Osteocyte (in vitro differentiated cells): ENCODE measurements around the gene ANXA5. TPM values are rescaled to one million over a fixed set of nuclear protein-coding genes. Genes with fewer than 3 reads are reported as not detected.
A peak's percentile ranks its signal among the peaks of the same experiment; 100 is the strongest.

Experiments used
- DNase-seq: peaks from one replicate; pipeline ENCODE4 v3.0.0; 2021; ENCODE audit warnings: mixed read lengths; ENCODE audit not compliant: unreplicated experiment; ENCODE audit errors: extremely low spot score
- H3K27ac Mint-ChIP-seq: one replicate; pipeline ENCODE4 v1.8.0; 2021; ENCODE audit warnings: mild to moderate bottlenecking, mixed read lengths; ENCODE audit not compliant: unreplicated experiment
- H3K27me3 Mint-ChIP-seq: one replicate; pipeline ENCODE4 v1.8.0; 2021; ENCODE audit warnings: mixed read lengths; ENCODE audit not compliant: unreplicated experiment
- H3K36me3 Mint-ChIP-seq: one replicate; pipeline ENCODE4 v1.8.0; 2021; ENCODE audit warnings: mixed read lengths; ENCODE audit not compliant: unreplicated experiment
- H3K4me1 Mint-ChIP-seq: one replicate; pipeline ENCODE4 v1.8.0; 2021; ENCODE audit warnings: mixed read lengths; ENCODE audit not compliant: unreplicated experiment
- H3K4me3 Mint-ChIP-seq: one replicate; pipeline ENCODE4 v1.8.0; 2021; ENCODE audit warnings: mild to moderate bottlenecking, moderate library complexity, mixed read lengths; ENCODE audit not compliant: unreplicated experiment
- H3K9me3 Mint-ChIP-seq: one replicate; pipeline ENCODE4 v1.8.0; 2021; ENCODE audit warnings: mixed read lengths; ENCODE audit not compliant: unreplicated experiment
- long read RNA-seq: library from polyadenylated mRNA; unstranded; transcript quantifications from one replicate; pipeline ENCODE4 v2.0.0, GENCODE V29; 2021
- total RNA-seq: library from RNA; stranded (reverse); gene quantifications from 2 replicates; pipeline ENCODE4 v1.2.1, GENCODE V29; 2021
- TF ChIP-seq, protein P1 (sequence below): fragments of 200-600 bp; sonication (generic); IDR thresholded peaks from 2 replicates; pipeline ENCODE4 v1.5.0; 2021; ENCODE audit warnings: antibody characterized with exemption, mild to moderate bottlenecking, moderate library complexity

ANXA5 gene
- 477 and 488 TPM in 2 replicates for total RNA-seq
- long read RNA-seq, transcript ANXA5-201 (13 exons, 1,762 nt), result major isoform, 5,953 of 6,195 reads
- long read RNA-seq, partial matches to known transcripts, result 90 of 6,195 reads
- long read RNA-seq, other reads (novel, unspliced or antisense), result 149 of 6,195 reads

DNA sequence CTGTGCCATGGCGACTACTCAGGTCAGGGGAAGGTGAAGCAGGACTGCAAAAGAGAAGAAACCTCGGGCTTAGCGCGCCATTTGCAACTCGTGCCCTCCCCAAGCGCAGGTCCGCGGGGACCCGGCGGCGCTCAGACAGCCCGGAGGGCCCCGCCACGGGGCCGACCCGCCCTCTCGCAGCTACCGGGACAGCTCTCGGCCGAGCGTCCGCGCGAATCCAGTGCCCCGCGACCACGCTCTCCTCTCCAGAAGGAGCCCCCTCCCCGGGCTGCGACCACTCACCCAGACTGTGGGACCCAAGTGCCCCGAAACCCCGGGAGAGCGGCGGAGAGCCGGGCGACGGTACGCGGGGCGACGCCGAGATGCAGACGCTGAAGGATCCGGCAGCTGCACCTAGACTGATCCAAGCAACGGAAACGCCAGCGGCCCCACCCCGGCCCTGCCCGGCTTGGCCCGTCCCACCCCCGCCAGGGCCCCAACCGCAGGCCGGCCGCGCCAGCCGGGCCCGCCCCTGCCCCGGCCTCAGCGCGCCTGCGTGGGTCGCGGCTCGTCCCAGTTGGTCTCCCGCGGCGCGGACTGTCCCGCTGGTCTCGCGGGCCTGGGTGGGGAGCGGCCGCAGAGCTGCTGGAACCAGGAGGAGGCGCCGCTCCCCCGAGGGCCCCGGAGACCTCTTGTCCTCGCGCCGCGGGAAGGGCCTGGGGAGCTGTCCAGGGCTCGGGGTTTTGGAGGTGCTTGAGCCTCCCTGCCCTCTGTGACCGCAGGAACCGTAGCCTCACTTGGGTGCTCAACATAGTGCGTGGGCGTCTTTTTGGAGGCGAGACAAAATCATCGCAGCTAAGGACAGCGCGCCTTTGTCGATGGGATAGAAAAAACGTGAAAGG, at the start of gene ANXA5:
ANXA5 (minus strand) TSS at position 400 of the 881 bp plus-strand sequence; CDS start at position 9, 391 bp downstream.
- TF ChIP-seq, protein P1, sequence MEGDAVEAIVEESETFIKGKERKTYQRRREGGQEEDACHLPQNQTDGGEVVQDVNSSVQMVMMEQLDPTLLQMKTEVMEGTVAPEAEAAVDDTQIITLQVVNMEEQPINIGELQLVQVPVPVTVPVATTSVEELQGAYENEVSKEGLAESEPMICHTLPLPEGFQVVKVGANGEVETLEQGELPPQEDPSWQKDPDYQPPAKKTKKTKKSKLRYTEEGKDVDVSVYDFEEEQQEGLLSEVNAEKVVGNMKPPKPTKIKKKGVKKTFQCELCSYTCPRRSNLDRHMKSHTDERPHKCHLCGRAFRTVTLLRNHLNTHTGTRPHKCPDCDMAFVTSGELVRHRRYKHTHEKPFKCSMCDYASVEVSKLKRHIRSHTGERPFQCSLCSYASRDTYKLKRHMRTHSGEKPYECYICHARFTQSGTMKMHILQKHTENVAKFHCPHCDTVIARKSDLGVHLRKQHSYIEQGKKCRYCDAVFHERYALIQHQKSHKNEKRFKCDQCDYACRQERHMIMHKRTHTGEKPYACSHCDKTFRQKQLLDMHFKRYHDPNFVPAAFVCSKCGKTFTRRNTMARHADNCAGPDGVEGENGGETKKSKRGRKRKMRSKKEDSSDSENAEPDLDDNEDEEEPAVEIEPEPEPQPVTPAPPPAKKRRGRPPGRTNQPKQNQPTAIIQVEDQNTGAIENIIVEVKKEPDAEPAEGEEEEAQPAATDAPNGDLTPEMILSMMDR, result peak; percentile 53
- H3K4me3 Mint-ChIP-seq, result peak within 1 kb of the TSS; percentile 100
- H3K27ac Mint-ChIP-seq, result peak within 1 kb of the TSS; percentile 100
- H3K27me3 Mint-ChIP-seq, result no peaks in the 10 kb centered on the region
- peaks cover 14% of the 10 kb centered on the region for H3K36me3 Mint-ChIP-seq
- no peaks in the 10 kb centered on the region for H3K9me3 Mint-ChIP-seq
- DNase-seq, result peak; percentile 96
- H3K4me1 Mint-ChIP-seq, result peaks cover 20% of the 10 kb centered on the region

- peaks cover 12% of the 10 kb centered on the region for H3K27me3 Mint-ChIP-seq
- no peaks in the 10 kb centered on the region for H3K36me3 Mint-ChIP-seq
- TF ChIP-seq, protein P1, result no peak
- H3K4me1 Mint-ChIP-seq, result no peaks in the 10 kb centered on the region
- no peak for DNase-seq
- no peak overlapping the region for H3K4me3 Mint-ChIP-seq
- no peaks in the 10 kb centered on the region for H3K9me3 Mint-ChIP-seq
- no peak overlapping the region for H3K27ac Mint-ChIP-seq
Measured at GRCh38 chr4:121742794-121743193, 46.0 kb upstream of the ANXA5 start.

DNA sequence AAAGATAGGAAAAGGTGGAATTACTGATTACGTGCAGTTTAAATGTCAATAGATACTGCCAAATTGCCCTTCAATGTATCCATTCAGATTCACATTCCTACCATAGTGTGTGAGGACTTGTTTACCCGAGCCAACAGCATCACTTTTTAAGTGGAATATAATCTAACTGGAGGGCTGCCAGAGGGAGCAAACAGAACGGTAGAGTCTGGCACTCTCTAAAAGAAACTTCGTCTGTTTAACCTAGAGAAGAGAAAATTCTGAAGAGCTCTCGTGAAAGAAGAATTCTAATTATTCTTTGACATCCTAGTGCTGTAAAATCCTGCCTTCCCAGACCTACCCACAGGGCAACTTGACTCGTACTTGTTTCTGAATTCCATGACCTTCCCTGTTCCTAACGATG, 45.0 kb upstream of the ANXA5 start:
- TF ChIP-seq, protein P1, result no peak
- no peak overlapping the region for H3K4me3 Mint-ChIP-seq
- H3K27ac Mint-ChIP-seq, result no peak overlapping the region
- H3K27me3 Mint-ChIP-seq, result peaks cover 5% of the 10 kb centered on the region
- no peaks in the 10 kb centered on the region for H3K36me3 Mint-ChIP-seq
- DNase-seq, result no peak
- H3K4me1 Mint-ChIP-seq, result no peaks in the 10 kb centered on the region
- no peaks in the 10 kb centered on the region for H3K9me3 Mint-ChIP-seq

DNA sequence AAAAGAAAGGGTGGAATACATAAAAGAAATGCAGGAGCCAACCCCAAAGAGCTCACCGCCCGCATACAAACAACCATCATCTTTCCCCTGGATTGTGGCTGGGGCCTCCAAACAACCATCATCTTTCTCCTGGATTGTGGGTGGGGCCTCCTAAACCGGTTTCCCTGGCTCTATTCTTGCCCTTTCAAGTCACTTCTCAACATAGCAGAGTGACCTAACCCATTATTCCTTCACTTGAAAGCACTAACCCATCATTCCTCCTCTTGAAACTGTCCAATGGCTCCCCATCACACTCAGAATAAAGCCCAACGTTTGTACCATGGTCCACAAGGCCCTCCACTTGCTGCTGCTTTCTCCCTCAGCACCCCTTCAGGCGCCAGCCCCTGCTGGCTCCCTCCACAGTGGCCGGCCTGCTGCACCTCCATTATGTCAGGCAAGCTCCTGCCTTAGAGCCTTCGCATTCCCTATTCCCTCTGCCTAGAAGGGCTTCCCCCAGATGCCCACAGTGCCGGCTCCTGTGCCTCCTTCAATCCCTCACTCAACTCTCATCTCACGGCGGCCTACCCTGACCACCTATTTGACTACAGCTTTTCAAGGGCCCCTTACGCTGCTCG, 44.1 kb upstream of the ANXA5 start:
- Mint-ChIP-seq H3K36me3 (no peaks in the 10 kb centered on the region), H3K4me3 (no peak overlapping the region), H3K27ac (no peak overlapping the region), H3K9me3 (no peaks in the 10 kb centered on the region), H3K4me1 (no peaks in the 10 kb centered on the region), H3K27me3 (peaks cover 5% of the 10 kb centered on the region)
- DNase-seq, result no peak
- TF ChIP-seq, protein P1, result no peak

GRCh38 chr4:121739575-121739974, 42.8 kb upstream of the ANXA5 start:
- Mint-ChIP-seq H3K9me3 (no peaks in the 10 kb centered on the region), H3K36me3 (no peaks in the 10 kb centered on the region), H3K4me1 (no peaks in the 10 kb centered on the region), H3K27me3 (peaks cover 5% of the 10 kb centered on the region), H3K4me3 (no peak overlapping the region), H3K27ac (no peak overlapping the region)
- TF ChIP-seq, protein P1, result no peak
- DNase-seq, result no peak
